HAP-1 (cell line): Measurements from ENCODE around the gene HECTD1.
"Not testable (repeated sequence)": the region's sequence is repeated elsewhere in the genome, so short reads cannot be mapped to it uniquely, and the experiment has no call there.

Source experiments
- DNase-seq, 2 experiments: peaks; one replicate each; pipeline ENCODE4 v3.0.0-alpha.2; 2016 to 2020; ENCODE audit warnings: low spot score in 2 of 2
- H3K27me3 ChIP-seq: fragments of 250-450 bp; sonication (Bioruptor Pico); 2 replicates; pipeline ENCODE4 v1.5.1; 2020; ENCODE audit warnings: low read depth, mild to moderate bottlenecking, moderate library complexity
- H3K36me3 ChIP-seq: fragments of 250-450 bp; sonication (Bioruptor Pico); replicated peaks from 2 replicates; pipeline ENCODE4 v1.5.1; 2020; ENCODE audit warnings: mild to moderate bottlenecking
- H3K4me1 ChIP-seq: fragments of 250-450 bp; sonication (Bioruptor Pico); 2 replicates; pipeline ENCODE4 v1.5.1; 2020; ENCODE audit warnings: mild to moderate bottlenecking
- H3K4me3 ChIP-seq: fragments of 250-450 bp; sonication (Bioruptor Pico); 2 replicates; pipeline ENCODE4 v1.5.1; 2020; ENCODE audit warnings: mild to moderate bottlenecking, moderate library complexity
- H3K9me3 ChIP-seq: fragments of 250-450 bp; sonication (Bioruptor Pico); 2 replicates; pipeline ENCODE4 v1.5.1; 2020; ENCODE audit warnings: mild to moderate bottlenecking, moderate library complexity
- in situ Hi-C: fragments of 300-500 bp; cut with MboI; formaldehyde crosslinking; loops from 3 replicates; pipeline ENCODE4 v1.14.3; 2020; ENCODE audit warnings: low sequenced_read_pairs, inconsistent platforms, mixed read lengths

HECTD1 gene

GRCh38 chr14:31196839-31197492 is 10.6 kb downstream of the HECTD1 start:
- H3K36me3 ChIP-seq = peaks cover 4% of the 10 kb centered on the region; the same call in 1 of the 2 replicates
- no peaks in the 10 kb centered on the region for H3K27me3 ChIP-seq
- no peak for DNase-seq
- no peaks in the 10 kb centered on the region for H3K9me3 ChIP-seq
- H3K4me3 ChIP-seq = no peak overlapping the region
- in situ Hi-C loops = no loop called here
- peaks cover 35% of the 10 kb centered on the region for H3K4me1 ChIP-seq

GRCh38 chr14:31194661-31195060 is 12.9 kb downstream of the HECTD1 start:
- no peak for DNase-seq
- in situ Hi-C loops = no loop called here
- Histone ChIP-seq H3K4me3 (no peak overlapping the region), H3K9me3 (no peaks in the 10 kb centered on the region), H3K27me3 (no peaks in the 10 kb centered on the region), H3K36me3 (peaks cover 4% of the 10 kb centered on the region), H3K4me1 (peaks cover 35% of the 10 kb centered on the region)

GRCh38 chr14:31194095-31194494 is 13.5 kb downstream of the HECTD1 start:
- no peaks in the 10 kb centered on the region for H3K9me3 ChIP-seq
- H3K4me3 ChIP-seq = no peak overlapping the region
- H3K36me3 ChIP-seq = peaks cover 4% of the 10 kb centered on the region
- no peaks in the 10 kb centered on the region for H3K27me3 ChIP-seq
- H3K4me1 ChIP-seq = peaks cover 35% of the 10 kb centered on the region
- in situ Hi-C loops = no loop called here
- DNase-seq = no peak

GRCh38 chr14:31192544-31192943 is 15.0 kb downstream of the HECTD1 start:
- DNase-seq, H3K9me3 ChIP-seq, H3K4me3 ChIP-seq, H3K36me3 ChIP-seq, in situ Hi-C loops, H3K27me3 ChIP-seq: not testable (repeated sequence)
- H3K4me1 ChIP-seq = peaks cover 26% of the 10 kb centered on the region

- Histone ChIP-seq H3K27me3 (no peaks in the 10 kb centered on the region), H3K4me1 (peaks cover 17% of the 10 kb centered on the region), H3K9me3 (no peaks in the 10 kb centered on the region), H3K36me3 (peaks cover 13% of the 10 kb centered on the region), H3K4me3 (no peak overlapping the region)
- in situ Hi-C loops = no loop called here
- DNase-seq = no peak
Observed at GRCh38 chr14:31190717-31191263, 16.8 kb downstream of the HECTD1 start.

- H3K27me3 ChIP-seq = no peaks in the 10 kb centered on the region
- in situ Hi-C loops = no loop called here
- H3K4me3 ChIP-seq = no peak overlapping the region
- peaks cover 13% of the 10 kb centered on the region for H3K36me3 ChIP-seq
- peaks cover 11% of the 10 kb centered on the region for H3K4me1 ChIP-seq
- H3K9me3 ChIP-seq = no peaks in the 10 kb centered on the region
- DNase-seq = no peak
Observed at GRCh38 chr14:31190219-31190603, 17.4 kb downstream of the HECTD1 start.

GRCh38 chr14:31189346-31190218 is 18.0 kb downstream of the HECTD1 start:
- no peak for DNase-seq
- no peak overlapping the region for H3K4me3 ChIP-seq
- peaks cover 13% of the 10 kb centered on the region for H3K36me3 ChIP-seq
- no peaks in the 10 kb centered on the region for H3K9me3 ChIP-seq
- H3K27me3 ChIP-seq = no peaks in the 10 kb centered on the region
- in situ Hi-C loops = no loop called here
- H3K4me1 ChIP-seq = peaks cover 6% of the 10 kb centered on the region

- peaks cover 13% of the 10 kb centered on the region for H3K36me3 ChIP-seq
- H3K9me3 ChIP-seq = no peaks in the 10 kb centered on the region
- H3K27me3 ChIP-seq = no peaks in the 10 kb centered on the region
- DNase-seq = no peak
- H3K4me1 ChIP-seq = no peaks in the 10 kb centered on the region; the same call in 1 of the 2 replicates
- H3K4me3 ChIP-seq = no peak overlapping the region
- in situ Hi-C loops = no loop called here
Observed at GRCh38 chr14:31188744-31189143, 18.8 kb downstream of the HECTD1 start.

- peaks cover 13% of the 10 kb centered on the region for H3K36me3 ChIP-seq
- DNase-seq, H3K4me1 ChIP-seq, in situ Hi-C loops, H3K4me3 ChIP-seq, H3K27me3 ChIP-seq, H3K9me3 ChIP-seq: not testable (repeated sequence)
Observed at GRCh38 chr14:31182016-31182415, 25.6 kb downstream of the HECTD1 start.

- Histone ChIP-seq H3K4me3 (no peak overlapping the region), H3K36me3 (peaks cover 15% of the 10 kb centered on the region), H3K9me3 (no peaks in the 10 kb centered on the region), H3K4me1 (no peaks in the 10 kb centered on the region; the same call in 1 of the 2 replicates), H3K27me3 (no peaks in the 10 kb centered on the region)
- no peak for DNase-seq
- in situ Hi-C loops = no loop called here
Observed at GRCh38 chr14:31181271-31181670, 26.3 kb downstream of the HECTD1 start.

- no peak overlapping the region for H3K4me3 ChIP-seq
- in situ Hi-C loops = no loop called here
- H3K27me3 ChIP-seq = no peaks in the 10 kb centered on the region
- DNase-seq = no peak
- no peaks in the 10 kb centered on the region for H3K4me1 ChIP-seq
- no peaks in the 10 kb centered on the region for H3K9me3 ChIP-seq
- peaks cover 14% of the 10 kb centered on the region for H3K36me3 ChIP-seq
Observed at GRCh38 chr14:31180299-31181051, 27.1 kb downstream of the HECTD1 start.

- no peak for DNase-seq
- Histone ChIP-seq H3K4me3 (no peak overlapping the region), H3K9me3 (no peaks in the 10 kb centered on the region), H3K36me3 (peaks cover 58% of the 10 kb centered on the region), H3K4me1 (no peaks in the 10 kb centered on the region), H3K27me3 (no peaks in the 10 kb centered on the region)
- in situ Hi-C loops = loop anchor here (10.0 kb wide), 1 partner anchor 180 kb away; no protein-coding TSS in a partner anchor
Observed at GRCh38 chr14:31174433-31174832, 33.2 kb downstream of the HECTD1 start.

- H3K36me3 ChIP-seq = peaks cover 58% of the 10 kb centered on the region
- no peak for DNase-seq
- no peaks in the 10 kb centered on the region for H3K27me3 ChIP-seq
- no peaks in the 10 kb centered on the region for H3K9me3 ChIP-seq
- no peak overlapping the region for H3K4me3 ChIP-seq
- H3K4me1 ChIP-seq = no peaks in the 10 kb centered on the region
- in situ Hi-C loops = loop anchor here (10.0 kb wide), 1 partner anchor 182 kb away; no protein-coding TSS in a partner anchor
Observed at GRCh38 chr14:31173120-31173837, 34.3 kb downstream of the HECTD1 start.
